ENCODE measurements around the gene REV1.
"Not testable (repeated sequence)": the region's sequence is repeated elsewhere in the genome, so short reads cannot be mapped to it uniquely, and the experiment has no call there.

The REV1 gene

DNA sequence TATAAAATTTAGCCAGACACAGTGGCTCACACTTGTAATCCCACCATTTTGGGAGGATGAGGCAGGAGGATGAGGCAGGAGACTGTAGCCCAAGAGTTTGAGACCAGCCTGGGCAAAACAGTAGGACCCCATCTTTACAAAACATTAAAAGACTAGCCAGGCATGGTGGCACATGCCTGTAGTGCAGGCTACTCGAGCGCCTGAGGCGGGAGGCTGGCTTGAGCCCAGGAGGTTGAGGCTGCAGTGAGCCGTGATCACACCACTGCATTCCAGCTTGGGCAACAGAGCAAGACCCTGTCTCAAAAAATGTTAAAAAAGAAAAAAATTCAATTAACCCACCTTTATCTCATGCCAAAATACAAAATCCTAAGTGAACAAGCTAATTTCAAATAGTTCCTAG lies 4.0 kb downstream of the REV1 start:
- DNase-seq (ENCODE audit: low read depth), result no peak

DNA sequence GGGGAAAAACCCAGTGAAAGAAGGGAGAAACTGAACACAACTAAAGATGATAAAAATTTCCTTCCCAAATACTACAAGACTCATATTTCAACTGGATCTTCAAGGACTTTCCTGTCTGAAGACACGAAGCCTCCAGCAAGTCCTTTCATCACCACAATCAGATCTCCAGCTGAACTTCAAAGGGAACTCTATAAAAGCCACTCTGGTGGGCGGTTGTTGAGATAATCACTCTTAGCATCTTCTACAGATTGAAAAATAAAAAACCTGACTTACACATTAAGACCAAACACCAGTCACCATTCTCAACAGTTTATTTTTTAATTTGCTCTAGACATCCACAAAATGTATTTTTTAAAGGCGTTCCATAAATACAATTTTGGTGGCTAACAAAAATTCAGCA lies 4.4 kb downstream of the REV1 start:
- DNase-seq (ENCODE audit: low read depth), result no peak

DNA sequence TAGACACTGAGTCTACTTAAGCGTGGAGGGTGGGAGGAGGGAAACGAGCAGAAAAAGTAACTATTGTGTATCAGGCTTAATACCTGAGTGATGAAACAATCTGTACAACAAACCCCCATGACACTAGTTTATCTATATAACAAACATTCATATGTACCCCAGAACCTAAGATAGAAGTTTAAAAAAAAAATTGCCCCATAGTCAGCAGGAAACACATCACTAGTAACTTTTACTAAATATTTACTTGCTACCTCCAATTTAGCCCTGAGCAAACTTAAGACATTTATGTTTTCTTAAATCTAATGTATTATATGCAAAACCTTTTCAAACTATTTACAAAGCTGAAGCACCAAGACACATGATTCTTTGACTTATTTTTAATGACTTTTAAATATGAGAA lies 5.6 kb downstream of the REV1 start:
- DNase-seq (ENCODE audit: low read depth), result no peak

DNA sequence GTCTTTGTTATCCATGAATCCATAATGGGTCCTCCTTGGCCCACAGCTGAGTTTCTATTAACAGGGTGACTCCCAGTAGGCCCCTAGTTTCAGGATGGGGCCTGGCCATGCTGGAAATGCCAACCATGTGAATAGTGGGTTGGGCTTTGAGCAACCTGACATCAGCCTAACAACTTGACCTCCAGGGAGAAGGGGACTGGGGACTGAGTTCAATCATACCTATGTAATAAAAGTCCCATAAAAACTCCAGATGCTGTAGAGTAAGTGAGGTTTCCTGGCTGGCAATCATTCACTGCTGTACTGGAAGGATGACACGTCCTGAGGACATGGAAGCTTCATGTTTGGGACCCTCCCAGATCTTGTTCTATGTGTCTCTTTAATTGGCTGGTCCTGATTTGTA lies 7.9 kb downstream of the REV1 start:
- no peak for DNase-seq (ENCODE audit: low read depth)

DNA sequence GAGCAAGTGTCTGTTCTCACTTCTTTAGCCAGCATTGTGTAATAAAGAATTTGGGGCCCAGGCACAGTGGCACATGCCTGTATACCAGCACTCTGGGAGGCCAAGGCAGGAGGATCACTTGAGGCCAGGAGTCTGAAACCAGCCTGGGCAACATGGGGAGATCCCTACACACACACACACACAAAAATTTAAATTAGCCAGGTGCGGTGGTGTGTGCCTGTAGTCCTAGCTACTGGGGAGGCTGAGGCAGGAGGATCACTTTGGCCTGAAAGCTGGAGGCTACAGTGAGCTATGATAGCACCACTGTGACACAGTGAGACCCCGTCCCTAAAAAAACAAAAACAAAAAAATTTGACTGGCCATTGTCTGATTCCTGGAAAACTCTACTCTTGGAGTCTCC lies 8.3 kb downstream of the REV1 start:
- no peak for DNase-seq (ENCODE audit: low read depth)

DNA sequence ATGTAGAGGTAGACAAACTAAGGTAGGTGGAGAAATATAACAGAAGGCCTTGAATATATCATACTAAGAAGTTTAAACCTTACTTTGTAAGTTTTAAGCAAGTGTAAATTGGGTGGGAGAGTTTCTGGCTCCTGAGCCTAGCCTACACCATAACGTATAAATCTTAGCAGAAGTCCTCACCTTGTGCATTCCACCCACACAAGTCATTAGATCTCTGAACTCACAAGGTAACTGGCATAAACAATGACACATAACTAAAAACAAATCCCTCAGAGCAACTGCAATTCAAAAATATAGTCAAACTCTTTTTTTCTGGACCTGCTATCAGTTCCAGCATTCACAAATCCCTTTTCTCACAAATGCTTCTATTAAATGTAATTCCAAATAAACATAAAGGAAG lies 9.4 kb downstream of the REV1 start:
- no peak for DNase-seq (ENCODE audit: low read depth)

DNA sequence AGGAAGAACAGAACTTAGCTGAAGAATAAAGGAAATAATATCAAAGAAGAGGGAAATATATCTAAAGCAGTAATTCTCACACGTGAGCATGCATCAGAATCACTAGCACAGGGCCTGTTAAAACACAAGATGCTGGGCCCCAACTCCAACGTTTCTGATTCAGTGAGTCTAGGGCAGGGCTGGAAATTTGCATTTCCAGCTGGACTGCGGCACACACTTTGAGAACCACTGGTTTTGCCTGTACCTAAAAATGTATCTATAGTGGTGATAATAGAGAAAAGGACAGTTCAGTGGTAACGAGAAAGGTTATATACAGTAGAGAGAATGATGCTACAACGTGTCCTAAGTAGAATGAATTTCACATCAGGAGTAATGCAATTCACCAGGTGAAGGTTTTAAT lies 11.2 kb downstream of the REV1 start:
- DNase-seq (ENCODE audit: low read depth), result no peak

DNA sequence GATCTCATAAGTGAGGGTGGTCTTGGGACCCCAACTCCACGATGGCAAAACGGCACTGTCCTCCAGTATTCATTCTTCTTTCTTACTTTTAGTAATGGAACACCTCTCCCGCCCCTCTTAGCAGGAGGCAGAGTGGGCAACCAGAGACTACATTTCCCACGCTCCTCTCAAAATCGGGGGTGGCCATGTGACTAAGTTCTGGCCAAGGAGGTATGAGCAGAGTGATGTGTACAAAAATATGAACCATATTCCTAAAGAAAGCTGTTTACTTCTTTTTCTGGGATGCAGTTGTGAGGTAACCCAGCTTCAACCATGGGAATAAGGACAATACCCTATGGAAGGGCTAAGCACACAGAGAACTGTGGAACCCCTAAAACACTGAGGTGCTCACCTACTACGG lies 12.8 kb downstream of the REV1 start:
- DNase-seq (ENCODE audit: low read depth), result no peak

DNA sequence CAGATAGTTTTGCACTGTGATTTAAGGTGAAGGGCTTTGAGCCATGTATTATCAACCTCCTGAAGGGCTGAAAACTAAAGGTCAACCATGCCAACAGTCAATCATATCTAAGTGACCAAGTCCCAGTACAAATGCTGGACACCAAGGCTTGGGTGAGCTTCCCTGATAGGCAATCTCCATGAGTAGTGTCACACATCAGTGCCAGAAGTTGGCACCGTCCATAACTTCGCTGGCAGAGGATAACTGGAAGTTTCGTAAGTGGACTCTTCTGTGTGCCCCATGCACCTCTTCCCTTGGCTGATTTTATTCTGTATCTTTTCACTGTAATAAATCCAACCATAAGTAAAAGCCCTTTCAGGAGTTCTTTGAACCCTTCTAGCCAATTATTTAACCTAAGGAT lies 13.2 kb downstream of the REV1 start:
- no peak for DNase-seq (ENCODE audit: low read depth)

DNA sequence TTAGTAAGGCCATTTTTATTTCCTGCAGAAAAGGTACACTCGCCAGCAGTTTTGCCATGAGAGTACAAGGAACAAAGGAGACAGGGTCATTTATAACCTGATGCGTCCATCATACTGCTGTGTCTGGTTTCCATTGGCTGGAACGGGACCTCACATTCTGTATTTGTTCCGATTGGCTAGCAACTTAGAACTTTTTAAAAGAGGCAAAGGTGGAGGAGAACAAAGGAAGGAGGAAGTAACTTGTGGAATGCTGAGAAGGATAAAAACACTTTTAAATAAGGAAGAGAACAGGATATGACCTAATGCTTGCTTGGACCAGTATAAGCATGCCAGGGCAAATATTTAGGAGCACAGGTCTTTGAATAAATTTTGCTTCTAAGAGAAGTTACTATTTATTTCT lies 14.7 kb downstream of the REV1 start:
- DNase-seq (ENCODE audit: low read depth), result not testable (repeated sequence)

DNA sequence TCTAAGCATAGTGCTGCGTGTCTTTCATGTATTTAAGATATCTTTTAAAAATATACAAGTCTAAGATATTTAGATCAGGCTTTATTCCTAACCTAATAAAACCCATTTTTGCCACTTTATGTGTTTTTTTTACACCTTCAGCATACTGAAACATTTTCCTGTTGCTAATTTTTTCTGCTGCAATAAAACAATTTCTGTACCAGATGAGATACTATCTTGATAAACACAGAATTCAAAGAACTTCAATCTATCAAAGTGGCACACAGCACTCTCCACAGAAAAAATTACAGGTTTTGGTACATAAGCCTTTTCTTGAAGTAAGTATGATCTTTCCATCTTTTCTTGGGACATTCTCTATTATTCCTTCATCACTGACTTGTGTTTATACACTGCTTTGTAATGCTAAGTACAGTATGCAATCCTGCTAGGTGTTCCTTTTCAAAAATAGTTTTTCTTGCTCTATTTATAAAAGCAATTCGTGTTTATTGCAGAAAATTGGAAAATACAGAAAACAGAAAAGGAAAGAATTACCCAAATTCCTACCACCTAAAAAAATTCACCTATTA lies 16.2 kb downstream of the REV1 start:
- DNase-seq (ENCODE audit: low read depth), result no peak

DNA sequence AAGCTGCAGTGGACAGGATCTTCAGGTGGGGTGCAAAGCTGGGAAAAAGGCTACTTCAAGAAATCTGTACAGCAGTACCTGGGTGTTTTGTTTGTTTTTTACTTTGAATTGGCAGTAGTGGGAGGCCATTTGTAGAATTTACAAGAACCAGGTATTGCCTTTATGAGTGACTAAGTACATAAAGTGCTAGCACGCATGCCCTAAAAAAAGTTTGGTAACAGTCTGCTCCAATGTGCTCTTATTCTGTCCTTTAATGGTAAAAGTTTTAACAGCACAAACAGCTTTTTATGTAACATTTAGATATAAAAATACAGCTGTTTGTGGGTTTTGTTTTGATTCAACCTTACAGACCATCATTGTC lies 17.2 kb downstream of the REV1 start:
- no peak for DNase-seq (ENCODE audit: low read depth)

DNA sequence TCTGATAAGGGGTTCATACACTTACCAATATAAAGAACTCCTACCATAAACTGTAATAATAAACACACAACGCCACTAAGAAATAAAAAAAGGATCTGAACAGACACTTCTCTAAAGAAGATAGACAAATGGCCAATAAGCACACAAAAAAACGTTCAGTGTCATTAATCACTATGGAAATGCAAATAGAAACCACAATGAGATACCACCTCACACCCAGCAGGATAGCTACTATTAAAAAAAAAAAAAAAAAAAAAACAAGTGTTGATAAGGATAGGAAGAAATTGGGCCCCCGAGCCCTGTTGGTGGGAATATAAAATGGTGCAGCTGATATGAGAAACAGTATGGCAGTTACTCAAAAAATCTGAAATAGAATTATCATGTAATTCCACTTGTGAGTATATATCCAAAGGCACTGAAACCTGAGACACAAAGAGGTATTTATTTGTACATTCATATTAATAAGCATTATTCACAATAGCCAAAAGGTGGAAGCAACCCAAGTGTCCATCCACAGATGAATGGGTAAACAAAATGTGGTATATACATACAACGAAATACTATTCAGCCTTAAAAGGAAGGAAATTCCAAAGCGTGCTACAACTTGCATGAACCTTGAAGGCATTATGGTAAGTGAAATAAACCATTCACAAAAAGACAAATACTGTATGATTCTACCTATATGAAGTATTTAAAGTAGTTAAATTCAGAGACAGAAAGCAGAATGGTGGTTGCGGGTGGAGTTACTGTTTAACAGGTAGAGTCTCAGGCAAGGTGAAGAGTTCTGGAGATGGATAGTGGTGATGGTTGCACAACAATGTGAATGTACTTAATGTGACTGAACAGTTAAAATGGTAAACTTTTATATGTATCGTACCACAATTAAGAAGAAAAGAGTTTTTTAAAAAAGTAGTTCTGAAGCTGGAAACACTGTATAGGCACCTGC lies 17.9 kb downstream of the REV1 start:
- DNase-seq (ENCODE audit: low read depth), result no peak

DNA sequence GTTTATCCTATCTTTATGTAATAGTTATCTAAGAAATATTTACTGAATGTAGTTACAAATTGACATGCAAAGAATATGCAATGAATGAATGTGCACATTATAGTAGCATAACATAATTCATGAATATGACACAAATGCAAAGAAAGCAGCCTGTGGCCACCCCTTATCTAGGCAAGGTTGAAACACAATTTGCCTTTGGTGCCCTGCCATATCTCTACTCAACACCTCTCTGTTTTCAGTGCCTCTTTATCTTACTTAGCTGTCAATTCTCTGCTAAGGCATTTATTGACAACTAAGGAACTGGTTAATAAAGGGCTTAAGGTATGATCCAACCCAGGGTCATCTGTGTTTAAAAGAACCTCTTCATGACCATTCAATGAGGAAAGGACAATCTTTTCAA lies 18.9 kb downstream of the REV1 start:
- no peak for DNase-seq (ENCODE audit: low read depth)

DNA sequence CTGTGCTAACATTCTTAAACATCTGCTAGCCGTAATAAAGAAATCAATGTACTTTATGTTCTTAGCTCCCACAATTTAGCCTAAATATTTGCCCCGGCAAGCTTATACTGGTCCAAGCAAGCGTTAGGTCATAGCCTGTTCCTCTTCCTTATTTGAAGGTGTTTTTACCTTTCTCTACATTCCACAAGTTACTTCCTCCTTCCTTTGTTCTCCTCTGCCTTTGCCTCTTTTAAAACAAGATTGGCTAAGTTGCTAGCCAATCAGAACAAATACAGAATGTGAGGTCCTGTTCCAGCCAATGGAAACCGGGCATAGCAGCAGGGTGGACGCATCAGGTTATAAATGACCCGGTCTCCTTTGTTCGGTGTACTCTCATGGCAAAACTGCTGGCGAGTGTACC lies 19.4 kb downstream of the REV1 start:
- DNase-seq (ENCODE audit: low read depth), result not testable (repeated sequence)

DNA sequence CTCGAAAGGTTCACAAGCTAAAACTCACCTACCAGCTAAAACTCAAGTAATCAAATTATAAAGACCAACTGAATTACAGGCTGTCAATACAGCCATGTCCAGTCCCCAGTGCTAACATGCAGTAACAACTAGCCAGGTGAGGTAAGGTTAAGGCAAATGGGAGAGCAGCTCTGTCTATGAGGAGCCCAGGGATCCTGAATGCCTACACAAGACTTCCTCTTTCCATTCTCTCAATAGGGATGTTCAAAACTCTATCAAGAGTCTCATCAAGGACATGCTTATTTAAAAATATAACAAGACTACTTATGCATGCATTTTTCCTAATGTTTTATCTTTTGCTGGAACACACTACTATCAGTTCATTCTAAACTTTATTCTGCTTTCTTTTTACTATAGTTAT lies 20.4 kb downstream of the REV1 start:
- DNase-seq (ENCODE audit: low read depth), result no peak

DNA sequence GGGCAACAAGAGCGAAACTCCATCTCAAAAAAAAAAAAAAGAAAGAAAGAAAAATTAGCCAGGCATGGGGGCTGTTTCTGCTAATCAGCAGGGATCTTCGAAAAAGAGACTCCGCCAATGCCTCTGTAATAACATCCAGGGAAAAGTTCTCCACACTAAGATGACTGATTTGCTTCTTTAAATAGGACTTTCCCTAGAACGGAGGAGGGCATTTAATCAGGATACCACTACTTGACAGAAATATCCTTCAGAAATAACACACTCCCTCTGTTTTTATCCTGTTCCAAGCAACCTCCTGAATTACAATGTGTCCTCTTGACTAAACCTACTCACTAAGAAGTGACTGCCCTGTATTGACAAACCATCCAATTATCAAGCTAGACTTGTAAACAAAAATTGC lies 21.7 kb downstream of the REV1 start:
- no peak for DNase-seq (ENCODE audit: low read depth)

DNA sequence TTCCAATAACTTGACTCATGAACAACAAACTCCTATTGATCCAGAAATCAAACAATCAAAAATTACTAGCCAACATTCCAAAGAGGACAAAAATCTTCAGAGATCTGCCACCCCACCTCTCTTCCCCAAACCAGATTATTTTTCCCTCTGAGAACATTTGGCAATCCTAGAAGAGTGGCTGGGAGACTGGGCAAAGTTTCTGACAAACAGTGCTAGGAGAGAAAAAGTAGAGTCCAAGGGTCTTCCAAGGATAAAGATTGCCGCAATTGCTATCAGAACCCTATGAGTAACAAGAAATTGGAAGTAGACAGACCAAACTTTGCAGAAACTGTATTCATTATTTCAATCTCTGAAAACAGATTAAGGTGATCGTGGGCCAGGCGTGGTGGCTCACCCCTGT lies 22.4 kb downstream of the REV1 start:
- no peak for DNase-seq (ENCODE audit: low read depth)

DNA sequence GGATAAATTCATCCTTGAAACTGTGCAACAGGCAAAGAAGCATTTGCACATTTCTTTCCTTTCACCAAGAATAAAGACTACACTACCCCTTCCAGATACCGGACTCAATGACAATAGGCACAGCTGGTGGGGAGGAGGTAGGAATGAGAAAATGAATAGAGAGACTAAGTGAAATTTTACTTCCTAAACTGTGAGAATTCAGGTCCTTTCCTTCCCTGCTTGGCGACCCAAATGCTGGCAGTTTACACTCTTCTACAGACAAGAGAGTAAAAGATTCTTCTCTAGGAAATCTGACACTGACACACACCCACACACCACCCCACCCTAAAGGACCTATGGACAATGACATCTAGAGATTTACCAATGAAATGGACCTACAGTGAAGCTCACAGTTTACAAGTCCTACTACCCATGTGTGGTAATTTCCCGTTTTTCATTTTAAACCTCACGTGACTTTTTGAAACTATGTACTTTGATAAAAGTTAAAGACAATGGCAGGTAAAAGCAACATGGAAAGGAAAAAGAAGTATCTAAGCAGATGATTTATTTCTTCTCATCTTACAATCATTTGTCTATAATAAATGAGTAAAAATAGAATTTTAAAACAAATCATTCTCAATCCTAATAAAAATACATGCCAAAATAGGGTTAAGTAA lies 27.9 kb downstream of the REV1 start:
- no peak for DNase-seq (ENCODE audit: low read depth)

DNA sequence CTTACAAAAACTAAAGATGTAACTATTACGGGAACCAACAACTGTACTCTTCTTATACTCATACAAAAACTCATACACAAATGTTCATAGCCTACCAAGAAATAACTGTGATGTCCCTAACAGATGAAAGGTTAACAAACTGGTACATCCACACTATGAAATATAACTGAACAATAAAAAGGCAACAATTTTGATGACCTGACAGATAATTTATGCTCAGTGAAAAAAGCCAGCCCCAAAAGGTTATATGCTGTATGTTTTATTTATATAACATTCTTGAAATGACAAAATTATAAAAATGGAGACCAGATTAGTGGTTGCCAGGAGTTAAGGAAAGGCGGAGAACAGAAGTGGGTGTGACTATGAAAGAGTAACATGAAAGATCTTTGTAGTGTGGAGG lies 31.3 kb downstream of the REV1 start:
- DNase-seq (ENCODE audit: low read depth), result no peak

DNA sequence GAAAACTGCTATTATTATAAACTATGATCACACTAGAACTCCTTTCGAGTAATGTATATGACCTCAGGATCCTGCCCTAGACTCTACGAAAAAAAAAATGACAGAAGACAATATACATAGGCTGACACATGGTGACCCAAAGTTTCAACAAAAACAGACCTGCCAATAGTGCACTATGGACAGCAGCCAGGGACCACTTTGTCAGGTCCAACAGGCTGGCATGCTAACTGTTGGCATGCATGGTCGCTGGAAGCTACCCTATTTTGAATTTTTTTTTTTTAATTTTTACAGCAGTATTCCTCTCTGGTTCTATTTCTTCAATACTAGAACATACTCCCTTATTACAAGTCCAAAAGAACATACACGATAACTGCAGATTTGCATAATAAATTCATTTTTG lies 38.1 kb downstream of the REV1 start:
- DNase-seq (ENCODE audit: low read depth), result no peak

DNA sequence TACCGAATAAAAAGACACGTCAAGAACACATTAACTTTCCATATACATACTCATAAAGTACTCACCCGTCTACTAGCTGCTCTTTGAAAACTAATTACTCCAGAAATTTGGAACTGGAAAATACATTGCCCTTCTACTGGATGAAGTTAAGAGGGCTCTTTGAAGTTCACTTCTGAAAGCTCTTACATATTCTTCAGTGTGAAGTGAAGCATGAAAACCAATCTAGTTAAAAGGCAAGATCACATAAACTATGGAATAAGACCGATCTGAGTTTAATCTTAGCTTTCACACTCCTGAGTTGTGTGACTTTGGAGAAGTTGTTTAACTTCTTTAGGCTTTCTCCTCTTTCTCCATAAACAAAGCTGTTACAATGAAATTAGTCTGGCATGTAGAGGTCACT lies 38.5 kb downstream of the REV1 start:
- no peak for DNase-seq (ENCODE audit: low read depth)

DNA sequence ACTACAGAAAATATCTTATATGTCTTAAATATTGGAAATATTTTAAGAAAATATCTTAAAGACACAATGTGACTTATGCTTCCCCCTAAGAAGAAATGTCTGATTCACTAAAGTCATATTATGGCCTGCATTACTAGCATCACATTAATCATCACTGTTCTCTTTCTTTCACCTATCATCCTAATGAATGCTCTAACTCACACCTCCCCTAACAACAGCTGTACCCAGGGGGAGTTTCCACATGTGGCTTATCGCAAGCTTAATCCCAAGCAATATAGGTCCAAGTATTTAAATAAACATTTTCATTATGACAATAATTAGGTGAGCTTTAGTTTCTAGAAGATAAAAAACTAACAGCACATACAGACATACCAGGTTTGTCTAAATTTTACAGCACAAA lies 39.6 kb downstream of the REV1 start:
- no peak for DNase-seq (ENCODE audit: low read depth)

DNA sequence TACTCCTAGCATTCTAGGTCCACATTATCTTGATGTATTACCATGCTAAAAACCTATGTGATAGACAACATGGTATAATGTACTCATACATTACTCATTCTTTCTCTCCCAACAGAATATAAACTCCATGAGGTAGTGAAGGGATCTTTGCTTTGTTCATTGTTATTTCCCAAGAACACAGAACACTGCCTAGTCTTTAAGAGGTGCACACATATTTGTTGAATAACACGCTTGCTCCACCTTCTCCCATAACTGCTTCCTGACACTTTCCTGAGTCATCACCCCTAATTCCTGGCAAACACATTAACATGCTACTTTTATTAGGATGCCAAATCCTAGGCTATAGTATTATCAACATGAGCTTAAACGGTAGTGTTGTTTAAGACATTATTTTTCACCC lies 41.3 kb downstream of the REV1 start:
- DNase-seq (ENCODE audit: low read depth), result no peak
